Spinal cord (tissue), 10 donors: ENCODE data around the gene SEC14L2. TPM values are rescaled to one million over a fixed set of nuclear protein-coding genes. Genes with fewer than 3 reads are reported as not detected.
A peak's percentile ranks its signal among the peaks of the same experiment; 100 is the strongest.

Source experiments
- DNase-seq, 6 donors: peaks; one replicate each; pipeline versions ENCODE4 v3.0.0 to v3.0.0-alpha.2; 2013 to 2015; ENCODE audit warnings: low spot score in 6 of 6, low read depth in 4 of 6
- H3K27ac ChIP-seq: one replicate; pipeline ENCODE4 v1.5.1; 2013; ENCODE audit warnings: low read depth, low read length, control low read depth
- H3K27me3 ChIP-seq: one replicate; pipeline ENCODE4 v1.6.1; 2013; ENCODE audit warnings: low read length; ENCODE audit not compliant: control insufficient read depth, insufficient read depth
- H3K36me3 ChIP-seq: one replicate; pipeline ENCODE4 v1.6.1; 2013; ENCODE audit warnings: low read length; ENCODE audit not compliant: control insufficient read depth, insufficient read depth
- H3K4me1 ChIP-seq: one replicate; pipeline ENCODE4 v1.6.1; 2013; ENCODE audit warnings: low read length; ENCODE audit not compliant: control insufficient read depth, insufficient read depth
- H3K4me3 ChIP-seq: one replicate; pipeline ENCODE4 v1.5.1; 2013; ENCODE audit warnings: low read depth, low read length, control low read depth
- H3K9me3 ChIP-seq: one replicate; pipeline ENCODE4 v1.6.1; 2013; ENCODE audit warnings: low read length; ENCODE audit not compliant: control insufficient read depth, insufficient read depth
- WGBS: methylation state at CpG from one replicate; pipeline ENCODE4 v1.1.5; 2013; ENCODE audit warnings: missing lambda C conversion rate; ENCODE audit not compliant: insufficient coverage; 5-methylcytosine and 5-hydroxymethylcytosine counted together
- polyA plus RNA-seq, 2 donors: library from polyadenylated mRNA; unstranded; fragments of 120-200 nt; gene quantifications; one replicate each; pipeline ENCODE4 v1.2.1, GENCODE V29; 2013; ENCODE audit not compliant: insufficient read length in 2 of 2
- total RNA-seq, 2 donors: library from RNA; depleted of rRNA in 1 of 2; stranded (reverse); fragments of 120-200 nt in 1 of 2; fragments of >200 nt in 1 of 2; gene quantifications; one replicate each; pipeline versions ENCODE4 v1.2.3 to v1.2.4, GENCODE V29; 2013 to 2014
- donor health status: healthy.

Gene SEC14L2
- total and polyA plus RNA-seq, 4 donors = 11.2 to 22.3 (median 17.9) TPM

DNA sequence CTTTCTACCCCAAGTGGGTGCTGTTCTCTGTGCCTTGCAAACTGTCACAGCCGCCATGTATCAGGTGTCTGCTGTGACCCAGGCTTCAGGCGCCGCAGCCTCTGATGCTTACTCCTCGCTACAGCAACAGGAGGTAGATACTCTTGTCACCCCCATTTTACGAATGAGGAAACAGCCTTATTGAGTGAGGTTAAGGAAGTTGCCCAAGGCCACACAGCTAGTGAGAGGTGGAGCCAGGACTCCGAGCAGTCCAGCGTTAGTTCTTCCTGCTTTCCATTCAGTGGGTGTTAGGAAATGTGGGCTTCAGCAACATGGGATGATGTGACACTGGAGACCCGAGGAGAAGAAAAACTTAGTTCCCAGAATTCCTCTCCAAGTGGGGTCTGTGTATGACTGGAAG is 23.9 kb upstream of the SEC14L2 start:
- WGBS = 64% methylated on average over 4 of the region's 8 CpGs
- peaks cover 78% of the 10 kb centered on the region for H3K36me3 ChIP-seq
- no peak overlapping the region for H3K27ac ChIP-seq
- no peaks in the 10 kb centered on the region for H3K9me3 ChIP-seq
- H3K4me1 ChIP-seq = peaks cover 17% of the 10 kb centered on the region
- no peak overlapping the region for H3K4me3 ChIP-seq
- H3K27me3 ChIP-seq = no peaks in the 10 kb centered on the region
- DNase-seq = no peak

DNA sequence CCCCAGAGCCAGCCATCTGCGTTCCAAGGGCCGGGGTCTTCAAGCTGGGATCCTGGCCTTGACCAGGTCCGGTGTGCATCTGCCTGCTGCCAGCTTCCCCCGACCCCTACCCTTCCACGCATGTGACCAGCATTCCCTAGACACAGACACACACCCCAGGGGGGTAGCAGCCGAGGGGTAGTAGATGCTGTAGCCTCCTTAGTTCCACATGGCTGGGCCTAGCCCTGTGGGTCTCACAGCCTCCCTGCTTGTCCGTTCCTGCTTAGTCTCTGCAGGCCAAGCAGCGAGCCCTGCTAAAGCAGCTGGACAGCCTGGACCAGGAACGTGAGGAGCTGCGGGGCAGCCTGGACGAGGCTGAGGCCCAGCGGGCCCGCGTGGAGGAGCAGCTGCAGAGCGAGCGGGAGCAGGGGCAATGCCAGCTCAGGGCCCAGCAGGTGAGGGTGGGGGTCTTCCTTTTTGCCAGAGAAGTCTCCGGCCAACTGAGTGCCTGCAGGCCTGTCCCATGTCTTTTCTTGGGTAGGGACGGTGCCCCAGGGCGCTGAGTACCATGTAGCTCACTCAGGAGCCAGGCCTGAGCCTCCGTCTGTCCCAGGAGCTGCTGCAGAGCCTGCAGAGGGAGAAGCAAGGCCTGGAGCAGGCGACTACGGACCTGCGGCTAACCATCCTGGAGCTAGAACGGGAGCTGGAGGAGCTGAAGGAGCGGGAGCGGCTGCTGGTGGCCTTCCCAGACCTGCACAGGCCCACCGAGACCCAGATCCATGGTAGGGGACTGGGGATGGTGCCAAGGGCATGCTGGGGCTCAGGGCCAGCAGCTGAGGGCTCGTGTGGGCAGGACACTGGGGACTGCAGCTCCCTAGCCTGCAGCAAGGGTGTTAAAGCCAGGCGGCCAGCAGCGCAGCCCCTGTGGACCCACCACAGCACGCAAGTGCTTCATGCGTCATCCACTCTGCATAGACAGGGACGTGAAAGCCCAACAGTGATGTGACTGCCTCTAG is 23.2 kb upstream of the SEC14L2 start:
- Histone ChIP-seq H3K27me3 (no peaks in the 10 kb centered on the region), H3K4me3 (no peak overlapping the region), H3K27ac (no peak overlapping the region), H3K36me3 (peaks cover 76% of the 10 kb centered on the region), H3K4me1 (peaks cover 17% of the 10 kb centered on the region), H3K9me3 (no peaks in the 10 kb centered on the region)
- DNase-seq = no peak
- 71% methylated on average over 33 of the region's 33 CpGs for WGBS

DNA sequence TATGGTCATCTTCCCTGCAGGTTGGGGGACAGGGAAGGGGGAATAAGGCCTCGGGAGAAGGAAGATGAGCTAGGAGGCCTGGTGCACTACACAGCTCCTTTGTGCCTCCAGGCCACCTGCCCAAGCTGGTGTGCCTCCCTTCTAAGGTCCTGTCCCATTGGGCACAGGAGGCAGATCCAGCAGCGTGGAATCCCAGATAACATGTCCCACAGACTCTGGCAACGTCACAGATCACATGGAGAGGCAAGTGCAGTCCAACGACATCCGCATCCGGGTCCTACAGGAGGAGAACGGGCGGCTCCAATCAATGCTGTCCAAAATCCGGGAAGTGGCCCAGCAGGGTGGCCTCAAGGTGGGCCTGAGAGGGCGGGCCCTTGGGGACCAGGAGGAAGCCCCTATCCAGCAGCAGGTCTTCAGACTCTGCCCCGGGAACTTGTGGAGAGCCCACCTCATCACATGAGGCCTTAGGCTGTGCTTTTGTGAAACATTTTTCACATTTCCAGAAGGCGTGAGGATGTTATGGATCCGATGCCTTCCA is 21.4 kb upstream of the SEC14L2 start:
- H3K27ac ChIP-seq = no peak overlapping the region
- 92% methylated on average over 12 of the region's 13 CpGs for WGBS
- H3K4me3 ChIP-seq = no peak overlapping the region

GRCh38 chr22:30380011-30380410 is 16.8 kb upstream of the SEC14L2 start:
- Histone ChIP-seq H3K27me3 (no peaks in the 10 kb centered on the region), H3K36me3 (peaks cover 90% of the 10 kb centered on the region), H3K27ac (no peak overlapping the region), H3K4me3 (no peak overlapping the region), H3K4me1 (no peaks in the 10 kb centered on the region), H3K9me3 (no peaks in the 10 kb centered on the region)
- 97% methylated on average over 20 of the region's 20 CpGs for WGBS
- DNase-seq = no peak

More for the DNA sequence above, 21.4 kb upstream of the SEC14L2 start:
- H3K36me3 ChIP-seq = peaks cover 79% of the 10 kb centered on the region
- DNase-seq = no peak
- H3K9me3 ChIP-seq = no peaks in the 10 kb centered on the region
- H3K27me3 ChIP-seq = no peaks in the 10 kb centered on the region
- peaks cover 17% of the 10 kb centered on the region for H3K4me1 ChIP-seq

- peaks cover 82% of the 10 kb centered on the region for H3K36me3 ChIP-seq
- peaks cover 8% of the 10 kb centered on the region for H3K4me1 ChIP-seq
- no peaks in the 10 kb centered on the region for H3K27me3 ChIP-seq
- H3K27ac ChIP-seq = no peak overlapping the region
- DNase-seq = no peak
- no peak overlapping the region for H3K4me3 ChIP-seq
- no peaks in the 10 kb centered on the region for H3K9me3 ChIP-seq
- WGBS = 89% methylated on average over 12 of the region's 12 CpGs
These were observed 15.6 kb upstream of the SEC14L2 start for GRCh38 chr22:30381264-30381663.

- peaks cover 14% of the 10 kb centered on the region for H3K4me1 ChIP-seq
- H3K27me3 ChIP-seq = no peaks in the 10 kb centered on the region
- DNase-seq = no peak
- no peaks in the 10 kb centered on the region for H3K9me3 ChIP-seq
- peaks cover 72% of the 10 kb centered on the region for H3K36me3 ChIP-seq
- H3K4me3 ChIP-seq = no peak overlapping the region
- no peak overlapping the region for H3K27ac ChIP-seq
- WGBS = 86% methylated on average over 4 of the region's 5 CpGs
These were observed 14.5 kb upstream of the SEC14L2 start for GRCh38 chr22:30382340-30382739.

- Histone ChIP-seq H3K9me3 (no peaks in the 10 kb centered on the region), H3K27ac (no peak overlapping the region), H3K36me3 (peaks cover 64% of the 10 kb centered on the region), H3K4me1 (peaks cover 18% of the 10 kb centered on the region), H3K27me3 (no peaks in the 10 kb centered on the region), H3K4me3 (no peak overlapping the region)
- DNase-seq = no peak
- WGBS = 86% methylated on average over 3 of the region's 3 CpGs
These were observed 13.8 kb upstream of the SEC14L2 start for GRCh38 chr22:30383061-30383460.

DNA sequence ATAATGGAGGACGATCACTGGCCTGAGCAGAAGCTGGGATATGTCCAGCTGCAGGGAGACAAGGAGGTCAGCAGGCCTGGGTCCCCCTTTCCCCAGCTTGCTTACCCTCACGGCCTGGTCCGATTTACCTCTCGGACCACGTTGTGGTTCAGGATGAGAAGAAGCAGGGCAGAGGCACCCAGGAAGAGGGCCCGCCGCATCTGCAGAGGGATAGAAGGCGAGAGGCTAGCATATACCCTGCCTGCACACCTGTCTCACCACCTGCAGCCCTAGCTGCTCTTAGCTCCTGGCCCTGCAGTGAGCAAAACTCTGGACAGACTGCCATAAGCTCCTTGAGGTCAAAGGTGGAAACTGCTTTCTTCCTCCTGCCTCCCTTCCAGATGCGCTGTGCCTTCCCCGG is 10.9 kb upstream of the SEC14L2 start:
- H3K4me3 ChIP-seq = no peak overlapping the region
- no peak for DNase-seq
- WGBS = 92% methylated on average over 10 of the region's 10 CpGs
- peaks cover 42% of the 10 kb centered on the region for H3K36me3 ChIP-seq
- no peak overlapping the region for H3K27ac ChIP-seq
- peaks cover 18% of the 10 kb centered on the region for H3K4me1 ChIP-seq
- no peaks in the 10 kb centered on the region for H3K9me3 ChIP-seq
- H3K27me3 ChIP-seq = no peaks in the 10 kb centered on the region

DNA sequence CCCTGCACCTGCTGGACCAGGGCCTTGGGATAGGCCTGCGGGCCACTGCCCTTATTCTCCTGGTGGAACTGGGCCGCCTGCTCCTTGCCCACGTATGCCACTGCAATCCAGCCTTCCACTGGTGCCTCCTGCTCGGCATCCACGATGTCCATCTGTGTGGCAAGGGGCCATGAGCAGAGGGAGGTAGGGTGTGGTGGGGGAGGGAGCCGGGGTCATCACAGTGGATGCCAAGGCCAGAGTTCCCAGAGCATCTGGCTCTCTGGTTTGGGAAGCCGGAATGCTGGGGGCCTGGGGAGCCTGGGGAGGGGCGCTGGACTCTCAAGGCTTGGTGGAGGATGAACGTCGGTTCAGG is 10.2 kb upstream of the SEC14L2 start:
- peak overlapping the region; percentile 29 for H3K27ac ChIP-seq
- no peak for DNase-seq
- WGBS = 9% methylated on average over 9 of the region's 10 CpGs
- H3K4me3 ChIP-seq = peak overlapping the region; percentile 45
- peaks cover 35% of the 10 kb centered on the region for H3K36me3 ChIP-seq
- peaks cover 24% of the 10 kb centered on the region for H3K4me1 ChIP-seq
- H3K27me3 ChIP-seq = no peaks in the 10 kb centered on the region
- H3K9me3 ChIP-seq = no peaks in the 10 kb centered on the region
